ENCODE measurements around the gene CHD9. TPM values are rescaled to one million over a fixed set of nuclear protein-coding genes. Genes with fewer than 3 reads are reported as not detected.
"Not testable (repeated sequence)": the region's sequence is repeated elsewhere in the genome, so short reads cannot be mapped to it uniquely, and the experiment has no call there.

CHD9 gene
- total RNA-seq, 3 donors from 2014 or later (not counting 1 experiment from before 2014, with no cell fraction given), result 81.4 to 85.2 (median 81.9) TPM

GRCh38 chr16:53175118-53175517 is 120.3 kb downstream of the CHD9 start:
- WGBS (ENCODE audit: insufficient coverage), result 100% methylated on average over 1 of the region's 1 CpG
- no peak overlapping the region for H3K4me3 Mint-ChIP-seq
- DNase-seq (no peak), ATAC-seq (no peak)
- H3K27ac ChIP-seq (ENCODE audit: low read length), result no peak overlapping the region
- no peaks in the 10 kb centered on the region for H3K36me3 Mint-ChIP-seq
- H3K9me3 ChIP-seq (ENCODE audit: control insufficient read depth, insufficient read depth, low read length), result no peaks in the 10 kb centered on the region
- no peak for TF ChIP-seq CTCF (IDR thresholded peaks at IDR 0.05)
- no peaks in the 10 kb centered on the region for H3K9me3 Mint-ChIP-seq
- intact Hi-C loops (cut with micrococcal nuclease), result no loop called here
- H3K4me1 Mint-ChIP-seq, result peaks cover 8 to 10% of the 10 kb centered on the region in 2 donors
- H3K4me3 ChIP-seq (ENCODE audit: low read length), result no peak overlapping the region
- H3K4me1 ChIP-seq (ENCODE audit: control insufficient read depth, insufficient read depth, low read length), result no peaks in the 10 kb centered on the region
- H3K36me3 ChIP-seq (ENCODE audit: control insufficient read depth, insufficient read depth, low read length), result no peaks in the 10 kb centered on the region
- no peaks in the 10 kb centered on the region for H3K27me3 Mint-ChIP-seq (ENCODE audit: low read depth in 2 of 2)
- H3K27ac Mint-ChIP-seq, result no peak overlapping the region
- H3K27me3 ChIP-seq (ENCODE audit: control insufficient read depth, insufficient read depth, low read length), result no peaks in the 10 kb centered on the region

GRCh38 chr16:53176434-53176833 is 121.6 kb downstream of the CHD9 start:
- no peak for TF ChIP-seq CTCF (IDR thresholded peaks at IDR 0.05)
- H3K4me1 Mint-ChIP-seq, result peaks cover 8 to 10% of the 10 kb centered on the region in 2 donors
- H3K4me1 ChIP-seq (ENCODE audit: control insufficient read depth, insufficient read depth, low read length), result no peaks in the 10 kb centered on the region
- H3K9me3 Mint-ChIP-seq, result no peaks in the 10 kb centered on the region
- DNase-seq, result no peak
- no peak overlapping the region for H3K4me3 ChIP-seq (ENCODE audit: low read length)
- no peaks in the 10 kb centered on the region for H3K9me3 ChIP-seq (ENCODE audit: control insufficient read depth, insufficient read depth, low read length)
- no peak overlapping the region for H3K27ac ChIP-seq (ENCODE audit: low read length)
- H3K27ac Mint-ChIP-seq, result no peak overlapping the region
- H3K4me3 Mint-ChIP-seq, result no peak overlapping the region
- H3K27me3 Mint-ChIP-seq (ENCODE audit: low read depth in 2 of 2), result no peaks in the 10 kb centered on the region
- no peak for ATAC-seq
- intact Hi-C loops (cut with micrococcal nuclease), result no loop called here
- H3K27me3 ChIP-seq (ENCODE audit: control insufficient read depth, insufficient read depth, low read length), result no peaks in the 10 kb centered on the region
- no peaks in the 10 kb centered on the region for H3K36me3 ChIP-seq (ENCODE audit: control insufficient read depth, insufficient read depth, low read length)
- no peaks in the 10 kb centered on the region for H3K36me3 Mint-ChIP-seq

GRCh38 chr16:53183442-53183841 is 128.7 kb downstream of the CHD9 start:
- Histone ChIP-seq H3K4me3 (ENCODE audit: low read length) (no peak overlapping the region), H3K9me3 (ENCODE audit: control insufficient read depth, insufficient read depth, low read length) (peaks cover 11% of the 10 kb centered on the region), H3K36me3 (ENCODE audit: control insufficient read depth, insufficient read depth, low read length) (peaks cover 5% of the 10 kb centered on the region), H3K4me1 (ENCODE audit: control insufficient read depth, insufficient read depth, low read length) (no peaks in the 10 kb centered on the region), H3K27ac (ENCODE audit: low read length) (no peak overlapping the region), H3K27me3 (ENCODE audit: control insufficient read depth, insufficient read depth, low read length) (no peaks in the 10 kb centered on the region)
- Mint-ChIP-seq H3K9me3 (peaks cover 3 to 6% of the 10 kb centered on the region in 2 donors), H3K27ac (no peak overlapping the region), H3K36me3 (peaks cover 22% of the 10 kb centered on the region), H3K4me3 (no peak overlapping the region), H3K4me1 (no peaks in the 10 kb centered on the region), H3K27me3 (ENCODE audit: low read depth in 2 of 2) (no peaks in the 10 kb centered on the region)
- intact Hi-C loops (cut with micrococcal nuclease), result no loop called here
- ATAC-seq, result no peak
- no peak for TF ChIP-seq CTCF (IDR thresholded peaks at IDR 0.05)
- 98% methylated on average over 3 of the region's 4 CpGs for WGBS (ENCODE audit: insufficient coverage)
- no peak for DNase-seq

- H3K27ac ChIP-seq (ENCODE audit: low read length); H3K27me3 ChIP-seq (ENCODE audit: control insufficient read depth, insufficient read depth, low read length); H3K4me3 Mint-ChIP-seq; H3K36me3 ChIP-seq (ENCODE audit: control insufficient read depth, insufficient read depth, low read length); H3K4me3 ChIP-seq (ENCODE audit: low read length); H3K27ac Mint-ChIP-seq; intact Hi-C loops (cut with micrococcal nuclease); H3K4me1 Mint-ChIP-seq; DNase-seq; H3K9me3 Mint-ChIP-seq; H3K4me1 ChIP-seq (ENCODE audit: control insufficient read depth, insufficient read depth, low read length); ATAC-seq; H3K27me3 Mint-ChIP-seq (ENCODE audit: low read depth in 2 of 2): not testable (repeated sequence)
- H3K36me3 Mint-ChIP-seq, result peaks cover 22% of the 10 kb centered on the region
- peaks cover 11% of the 10 kb centered on the region for H3K9me3 ChIP-seq (ENCODE audit: control insufficient read depth, insufficient read depth, low read length)
- 93% methylated on average over 3 of the region's 3 CpGs for WGBS (ENCODE audit: insufficient coverage)
These were observed 130.9 kb downstream of the CHD9 start for GRCh38 chr16:53185741-53186140.
